ENCODE results near the gene PDE6D. TPM values are rescaled to one million over a fixed set of nuclear protein-coding genes. Genes with fewer than 3 reads are reported as not detected.

PDE6D gene
- 14.9 TPM for total RNA-seq

GRCh38 chr2:231780909-231781797 lies at the start of gene PDE6D:
TSS of gene PDE6D (minus strand) at chr2:231781282. CDS start at chr2:231781114, 168 bp downstream.

GRCh38 chr2:231786177-231786916 lies 5.3 kb upstream of the PDE6D start, which contains the start of gene COPS7B:
TSS of gene COPS7B (plus strand) at chr2:231786445. CDS start at chr2:231788571, 2,126 bp downstream.

GRCh38 chr2:231707927-231708772 lies 72.9 kb downstream of the PDE6D start, which contains the start of gene PTMA:
TSS of gene PTMA (plus strand) at chr2:231708525. CDS start at chr2:231708707, 182 bp downstream.

Small RNAs within 50 kb of the gene (small RNA-seq; reads per million reads assigned to genes)
- gene AC073476.4 (ENCODE audit: low replicate concordance), result not detected
- not detected for gene RF00015 (ENCODE audit: low replicate concordance)

Other genes starting within 250 kb of the PDE6D start
- gene TEX44, start 188.4 kb downstream of the PDE6D start, total RNA-seq, result not detected
- gene PTMA, start 72.8 kb downstream of the PDE6D start, total RNA-seq, result 1,202 TPM
- gene COPS7B, start 5.2 kb upstream of the PDE6D start, total RNA-seq, result 30.5 TPM
- gene NPPC, start 145.1 kb upstream of the PDE6D start, total RNA-seq, result 3.2 TPM
- gene DIS3L2, start 180.4 kb upstream of the PDE6D start, total RNA-seq, result 36.2 TPM

Data from metanephros (tissue), 2 donors.